Measurements from ENCODE around the gene UPK2. TPM values are rescaled to one million over a fixed set of nuclear protein-coding genes. Genes with fewer than 3 reads are reported as not detected.
A peak's percentile ranks its signal among the peaks of the same experiment; 100 is the strongest.

Gene UPK2
- total RNA-seq, 2 experiments from 2014 or later: 0.44 TPM; not detected in 1

GRCh38 chr11:118921929-118922744, 34.0 kb upstream of the UPK2 start:
- Mint-ChIP-seq H3K9me3 (no peaks in the 10 kb centered on the region), H3K4me1 (peaks cover 63% of the 10 kb centered on the region), H3K4me3 (peak overlapping the region; percentile 91), H3K36me3 (no peaks in the 10 kb centered on the region), H3K27ac (peak overlapping the region; percentile 89), H3K27me3 (no peaks in the 10 kb centered on the region)
- ATAC-seq (ENCODE audit: low read depth) (no peak), DNase-seq (no peak)
- POLR2A ChIA-PET: interaction anchor here (0.6 to 5.2 kb wide), 6 partner anchors 28 to 174 kb away, joined by 3 to 44 read pairs (median 3); partner anchors contain the start of genes DDX6, RPS25 and TRAPPC4

- no peak for DNase-seq
These were observed 33.1 kb upstream of the UPK2 start for GRCh38 chr11:118922745-118923627.

GRCh38 chr11:118923721-118924587, 32.1 kb upstream of the UPK2 start:
- no peaks in the 10 kb centered on the region for H3K27me3 Mint-ChIP-seq
- H3K36me3 Mint-ChIP-seq: no peaks in the 10 kb centered on the region
- H3K4me1 Mint-ChIP-seq: peaks cover 59% of the 10 kb centered on the region
- DNase-seq: no peak
- no peaks in the 10 kb centered on the region for H3K9me3 Mint-ChIP-seq
- POLR2A ChIA-PET: interaction anchor here (0.6 to 5.2 kb wide), 7 partner anchors 16 to 139 kb away, joined by 3 to 44 read pairs (median 3); partner anchors contain the start of gene DDX6
- peak overlapping the region; percentile 91 for H3K4me3 Mint-ChIP-seq
- no peak for ATAC-seq (ENCODE audit: low read depth)
- H3K27ac Mint-ChIP-seq: peak overlapping the region; percentile 89

More at GRCh38 chr11:118922745-118923627, 33.1 kb upstream of the UPK2 start:
- no peak for ATAC-seq (ENCODE audit: low read depth)
- peaks cover 62% of the 10 kb centered on the region for H3K4me1 Mint-ChIP-seq
- POLR2A ChIA-PET: interaction anchor here (0.6 to 5.2 kb wide), 8 partner anchors 17 to 173 kb away, joined by 3 to 44 read pairs (median 4); partner anchors contain the start of genes DDX6, RPS25 and TRAPPC4
- peak overlapping the region; percentile 91 for H3K4me3 Mint-ChIP-seq
- no peaks in the 10 kb centered on the region for H3K27me3 Mint-ChIP-seq
- H3K9me3 Mint-ChIP-seq: no peaks in the 10 kb centered on the region
- H3K27ac Mint-ChIP-seq: peak overlapping the region; percentile 89
- no peaks in the 10 kb centered on the region for H3K36me3 Mint-ChIP-seq

- H3K4me1 Mint-ChIP-seq: peaks cover 51% of the 10 kb centered on the region
- ATAC-seq (ENCODE audit: low read depth) (no peak), DNase-seq (peak; percentile 70)
- no peaks in the 10 kb centered on the region for H3K9me3 Mint-ChIP-seq
- no peaks in the 10 kb centered on the region for H3K27me3 Mint-ChIP-seq
- H3K4me3 Mint-ChIP-seq: peak overlapping the region; percentile 91
- POLR2A ChIA-PET: interaction anchor here (0.6 to 5.2 kb wide), 11 partner anchors 15 to 140 kb away, joined by 3 to 44 read pairs (median 4); partner anchors contain the start of gene DDX6
- no peaks in the 10 kb centered on the region for H3K36me3 Mint-ChIP-seq
- peak overlapping the region; percentile 89 for H3K27ac Mint-ChIP-seq
These were observed 31.2 kb upstream of the UPK2 start for GRCh38 chr11:118924591-118925585.

GRCh38 chr11:118927554-118928100, 28.5 kb upstream of the UPK2 start:
- DNase-seq (no peak), ATAC-seq (ENCODE audit: low read depth) (no peak)
- POLR2A ChIA-PET: interaction anchor here (1.0 to 3.5 kb wide), 3 partner anchors 13 to 137 kb away, joined by 5 to 43 read pairs (median 8); partner anchors contain the start of gene DDX6
- Mint-ChIP-seq H3K27me3 (no peaks in the 10 kb centered on the region), H3K36me3 (no peaks in the 10 kb centered on the region), H3K4me1 (peaks cover 50% of the 10 kb centered on the region), H3K4me3 (peak overlapping the region; percentile 99), H3K9me3 (no peaks in the 10 kb centered on the region), H3K27ac (peak overlapping the region; percentile 93)

- H3K9me3 Mint-ChIP-seq: no peaks in the 10 kb centered on the region
- DNase-seq (peak; percentile 96), ATAC-seq (ENCODE audit: low read depth) (peak; percentile 46)
- peak overlapping the region; percentile 93 for H3K27ac Mint-ChIP-seq
- peaks cover 51% of the 10 kb centered on the region for H3K4me1 Mint-ChIP-seq
- H3K4me3 Mint-ChIP-seq: peak overlapping the region; percentile 99
- no peaks in the 10 kb centered on the region for H3K27me3 Mint-ChIP-seq
- no peaks in the 10 kb centered on the region for H3K36me3 Mint-ChIP-seq
- POLR2A ChIA-PET: interaction anchor here (1.0 to 3.5 kb wide), 3 partner anchors 12 to 137 kb away, joined by 5 to 43 read pairs (median 6); partner anchors contain the start of gene DDX6
These were observed 27.8 kb upstream of the UPK2 start for GRCh38 chr11:118928101-118928869.

- Mint-ChIP-seq H3K9me3 (no peaks in the 10 kb centered on the region), H3K27ac (peak overlapping the region; percentile 93), H3K36me3 (no peaks in the 10 kb centered on the region), H3K27me3 (no peaks in the 10 kb centered on the region), H3K4me3 (peak overlapping the region; percentile 99), H3K4me1 (peaks cover 45% of the 10 kb centered on the region)
- ATAC-seq (ENCODE audit: low read depth) (peak; percentile 10), DNase-seq (peak; percentile 81)
- POLR2A ChIA-PET: interaction anchor here (0.5 to 3.5 kb wide), 7 partner anchors 11 to 274 kb away, joined by 3 to 43 read pairs (median 6); partner anchors contain the start of gene DDX6
These were observed 27.1 kb upstream of the UPK2 start for GRCh38 chr11:118928870-118929500.

GRCh38 chr11:118929501-118930093, 26.5 kb upstream of the UPK2 start:
- ATAC-seq (ENCODE audit: low read depth) (peak; percentile 37), DNase-seq (peak; percentile 81)
- no peaks in the 10 kb centered on the region for H3K27me3 Mint-ChIP-seq
- H3K4me3 Mint-ChIP-seq: peak overlapping the region; percentile 99
- peak overlapping the region; percentile 93 for H3K27ac Mint-ChIP-seq
- H3K9me3 Mint-ChIP-seq: no peaks in the 10 kb centered on the region
- H3K4me1 Mint-ChIP-seq: peaks cover 43% of the 10 kb centered on the region
- no peaks in the 10 kb centered on the region for H3K36me3 Mint-ChIP-seq
- POLR2A ChIA-PET: interaction anchor here (0.5 to 3.5 kb wide), 11 partner anchors 10 to 275 kb away, joined by 3 to 43 read pairs (median 5); partner anchors contain the start of genes CENATAC and DDX6

GRCh38 chr11:118930094-118930712, 25.9 kb upstream of the UPK2 start:
- H3K4me1 Mint-ChIP-seq: peaks cover 43% of the 10 kb centered on the region
- POLR2A ChIA-PET: interaction anchor here (1.0 to 3.5 kb wide), 11 partner anchors 10 to 237 kb away, joined by 3 to 43 read pairs (median 5); partner anchors contain the start of genes CENATAC and DDX6
- H3K27me3 Mint-ChIP-seq: no peaks in the 10 kb centered on the region
- H3K27ac Mint-ChIP-seq: peak overlapping the region; percentile 93
- no peaks in the 10 kb centered on the region for H3K36me3 Mint-ChIP-seq
- DNase-seq (peak; percentile 88), ATAC-seq (ENCODE audit: low read depth) (peak; percentile 29)
- H3K9me3 Mint-ChIP-seq: no peaks in the 10 kb centered on the region
- H3K4me3 Mint-ChIP-seq: peak overlapping the region; percentile 99

Data from activated naive CD8-positive, alpha-beta T cell treated with anti-CD3 and anti-CD28 coated beads, Interleukin-2, amount 10 ng/mL, durations not matched to agents 7 days and 5 days (primary cell).